GM18520 (cell line): ENCODE measurements around the gene SCYGR5.
"Not testable (repeated sequence)": the region's sequence is repeated elsewhere in the genome, so short reads cannot be mapped to it uniquely, and the experiment has no call there.

Source experiments
- ATAC-seq: cut with Tn5 transposase; IDR thresholded peaks from one replicate; pipeline ENCODE4 v1.9.1; 2021; ENCODE audit not compliant: unreplicated experiment

The SCYGR5 gene

GRCh38 chr2:227671170-227671905, 4.7 kb downstream of the SCYGR5 start:
- no peak for ATAC-seq

GRCh38 chr2:227673620-227674019, 7.0 kb downstream of the SCYGR5 start:
- not testable (repeated sequence) for ATAC-seq

GRCh38 chr2:227674485-227674884, 7.9 kb downstream of the SCYGR5 start:
- no peak for ATAC-seq

GRCh38 chr2:227677928-227678327, 11.3 kb downstream of the SCYGR5 start:
- ATAC-seq = no peak

- ATAC-seq = no peak
These were observed 17.7 kb downstream of the SCYGR5 start for GRCh38 chr2:227684258-227684657.

- no peak for ATAC-seq
These were observed 20.6 kb downstream of the SCYGR5 start for GRCh38 chr2:227687189-227687588.

- no peak for ATAC-seq
These were observed 30.5 kb downstream of the SCYGR5 start for GRCh38 chr2:227696990-227697679.

GRCh38 chr2:227701556-227701955, 35.0 kb downstream of the SCYGR5 start:
- ATAC-seq = no peak

- ATAC-seq = no peak
These were observed 36.7 kb downstream of the SCYGR5 start for GRCh38 chr2:227703280-227703732.

GRCh38 chr2:227703961-227704360, 37.4 kb downstream of the SCYGR5 start:
- ATAC-seq = no peak

GRCh38 chr2:227706859-227707258, 40.3 kb downstream of the SCYGR5 start:
- ATAC-seq = no peak

- no peak for ATAC-seq
These were observed 40.8 kb downstream of the SCYGR5 start for GRCh38 chr2:227707390-227707789.

GRCh38 chr2:227710986-227711385, 44.4 kb downstream of the SCYGR5 start:
- ATAC-seq = no peak

GRCh38 chr2:227713291-227713690, 46.7 kb downstream of the SCYGR5 start:
- ATAC-seq = no peak

GRCh38 chr2:227716501-227716900, 49.9 kb downstream of the SCYGR5 start:
- no peak for ATAC-seq
